CD4-positive, alpha-beta T cell treated with Interferon gamma for 1 hour (primary cell): ENCODE data around the gene CELF2.
A peak's percentile ranks its signal among the peaks of the same experiment; 100 is the strongest.
"Not testable (repeated sequence)": the region's sequence is repeated elsewhere in the genome, so short reads cannot be mapped to it uniquely, and the experiment has no call there.

Source experiments
- DNase-seq: peaks from one replicate; pipeline ENCODE4 v3.0.0-alpha.2; 2020

The CELF2 gene

DNA sequence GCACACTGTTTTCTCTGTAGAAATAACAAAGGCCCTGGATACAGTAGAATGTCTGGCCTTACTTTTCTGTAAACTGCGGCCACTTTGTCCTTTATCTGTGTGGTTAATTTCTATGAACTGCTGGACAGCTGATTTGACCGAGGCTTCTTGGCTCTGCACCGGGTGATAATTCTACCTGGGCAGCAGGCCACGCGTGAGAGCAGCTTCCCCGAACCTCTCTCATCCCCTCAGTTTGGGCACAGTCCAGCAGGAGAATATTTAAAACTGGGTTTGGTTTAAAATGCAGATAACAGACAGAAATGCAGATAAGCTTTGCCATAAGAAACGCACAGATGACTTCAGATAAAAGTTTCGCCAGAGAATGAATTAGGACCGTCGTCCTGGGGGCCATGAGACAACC, 81.0 kb downstream of the CELF2 start:
- no peak for DNase-seq

DNA sequence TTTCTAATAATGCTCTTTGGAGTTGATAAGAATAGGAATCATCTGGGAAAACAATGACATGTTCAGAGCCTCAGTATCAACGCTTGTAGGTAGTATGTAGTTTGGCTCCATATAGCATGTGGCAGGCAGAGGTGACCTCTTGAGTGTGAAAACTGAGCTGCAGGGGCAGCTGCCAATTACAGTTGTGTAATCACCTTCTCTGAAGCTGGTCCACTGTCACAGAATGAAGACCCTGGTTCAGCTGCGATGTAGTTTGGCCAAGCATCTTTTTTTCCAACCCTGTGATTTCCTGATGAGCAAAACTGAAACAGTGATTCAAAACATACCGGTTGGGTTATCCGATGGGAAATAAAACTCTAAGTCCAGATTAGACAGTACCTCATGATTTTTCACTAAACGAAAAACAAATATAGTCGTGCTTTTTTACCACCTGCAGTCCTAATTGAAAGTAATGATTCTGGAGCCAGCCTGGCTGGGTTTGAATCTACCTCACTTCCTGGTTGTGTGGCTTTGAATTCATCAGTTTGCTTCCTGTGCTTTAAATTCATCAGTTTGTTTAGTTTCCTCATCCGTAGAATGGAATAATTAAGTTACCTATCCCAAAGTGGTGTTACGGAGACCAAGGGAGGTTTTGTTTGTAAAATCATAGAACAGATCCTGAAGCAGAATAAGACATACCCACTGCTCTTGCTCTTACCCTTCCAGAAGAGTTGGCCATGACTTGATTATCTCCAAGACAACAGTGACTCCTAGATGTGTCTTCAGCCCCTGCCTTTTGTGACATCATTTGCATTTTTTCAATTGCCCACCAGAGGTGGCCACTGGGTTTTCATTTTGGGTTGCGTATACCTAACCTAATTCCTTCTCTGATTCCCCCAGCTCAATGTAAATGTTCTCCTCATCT, 87.4 kb downstream of the CELF2 start:
- no peak for DNase-seq

DNA sequence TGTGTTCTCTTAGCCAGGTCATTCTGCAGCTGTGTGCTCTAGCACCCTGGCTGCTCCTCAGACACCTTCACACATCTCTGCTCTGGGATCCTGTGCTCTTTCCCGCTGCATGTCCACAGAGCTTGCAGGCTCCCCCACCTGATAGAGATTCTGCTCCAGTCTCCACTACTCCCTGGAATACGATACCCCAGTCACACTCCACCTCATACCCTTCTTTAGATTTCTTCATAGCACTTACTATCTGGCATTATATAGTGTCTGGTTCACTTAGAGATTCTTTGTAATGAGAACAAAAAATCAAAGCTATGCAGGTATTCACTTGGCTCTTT, 88.0 kb downstream of the CELF2 start:
- no peak for DNase-seq

DNA sequence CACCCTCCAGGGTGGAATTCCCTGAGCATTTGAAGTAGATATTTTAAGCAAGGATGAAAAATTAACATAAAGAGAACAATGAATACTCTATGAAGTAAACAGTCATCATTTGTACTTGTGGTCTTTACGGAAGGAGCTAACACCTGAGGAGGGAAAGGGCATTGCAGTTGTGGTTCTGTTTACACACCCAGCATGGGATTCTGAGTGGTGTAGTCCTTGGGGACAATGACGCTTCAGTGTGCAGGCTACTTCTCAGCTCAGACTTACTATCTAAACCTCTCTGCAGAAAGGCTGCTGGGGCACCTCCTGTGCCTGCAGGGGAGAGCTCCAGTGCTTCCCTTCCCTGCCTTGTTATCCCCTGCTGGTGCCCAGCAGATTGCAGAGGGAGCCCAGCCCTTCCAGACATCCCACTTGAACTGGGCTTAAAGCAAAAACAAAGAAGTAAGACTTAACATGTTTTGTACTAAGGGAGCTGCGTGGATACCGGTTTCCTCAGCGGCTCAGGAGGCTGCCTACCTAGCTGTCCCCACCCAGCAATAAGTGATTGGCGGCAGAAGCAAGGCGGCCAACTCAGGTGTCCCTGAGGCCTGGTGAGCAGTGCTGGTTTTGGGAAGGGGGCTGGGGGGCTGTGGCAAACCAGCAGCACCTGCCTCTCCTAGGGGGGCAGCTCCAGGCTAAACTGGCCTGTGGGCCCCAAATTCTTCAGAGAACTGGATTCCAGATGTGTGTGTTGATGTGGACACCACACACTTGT, 89.1 kb downstream of the CELF2 start:
- DNase-seq = no peak

DNA sequence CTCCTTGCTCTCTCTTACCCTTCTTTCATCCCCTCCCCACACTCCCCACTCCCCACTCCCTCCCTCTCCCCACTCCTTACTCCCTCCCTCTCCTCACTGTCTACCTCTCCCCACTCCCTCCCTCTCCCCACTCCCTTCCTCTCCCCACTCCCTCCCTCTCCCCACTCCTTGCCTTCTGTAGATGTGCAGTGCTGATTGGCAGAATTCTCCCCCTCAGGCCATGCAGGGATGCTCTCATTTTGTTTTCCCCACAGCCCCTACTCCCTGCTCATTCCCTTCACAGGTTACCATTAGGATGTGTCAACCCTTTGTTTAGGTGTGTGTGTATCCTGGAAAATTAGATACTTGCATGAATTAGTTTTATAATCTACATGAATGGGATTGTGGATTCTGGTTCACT, 90.3 kb downstream of the CELF2 start:
- no peak for DNase-seq

DNA sequence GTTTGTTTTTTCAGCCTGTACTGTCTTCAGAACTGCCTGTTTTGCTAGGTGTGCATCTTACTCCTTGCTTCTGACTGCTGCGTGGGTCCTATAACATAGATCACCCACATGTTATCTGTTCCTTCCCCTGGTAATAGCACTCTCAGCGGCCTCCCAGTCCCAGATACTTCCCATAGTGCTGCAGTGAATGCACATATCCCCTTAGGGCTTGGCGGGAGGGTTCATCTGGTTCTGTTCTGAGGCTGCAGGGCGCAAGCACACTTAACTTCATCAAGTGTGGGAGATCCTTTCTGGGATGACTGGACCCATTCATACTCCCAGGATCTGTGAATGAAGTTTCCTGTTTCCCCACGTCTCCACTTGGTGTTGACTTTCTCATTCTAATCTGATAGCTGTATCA, 90.7 kb downstream of the CELF2 start:
- no peak for DNase-seq

DNA sequence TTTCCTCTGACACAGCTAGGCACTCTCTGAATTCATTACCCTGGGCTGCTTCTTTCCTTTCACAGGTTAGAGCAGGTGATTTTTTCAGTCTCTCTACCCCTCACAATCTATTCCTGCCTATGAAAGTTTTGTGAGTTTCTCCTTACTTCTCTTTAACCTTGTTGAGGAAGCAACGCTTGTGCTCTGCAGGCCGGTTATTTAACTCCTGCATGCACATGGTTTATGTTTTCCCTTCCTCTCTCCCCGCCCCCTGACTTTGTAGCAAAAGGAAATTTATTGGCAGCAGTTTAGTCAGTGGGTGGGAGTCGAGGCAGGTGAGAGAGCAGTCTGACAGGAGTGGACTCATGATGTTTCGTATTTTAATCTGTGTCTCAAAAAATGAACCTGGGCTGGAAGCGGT, 91.9 kb downstream of the CELF2 start:
- DNase-seq = no peak

DNA sequence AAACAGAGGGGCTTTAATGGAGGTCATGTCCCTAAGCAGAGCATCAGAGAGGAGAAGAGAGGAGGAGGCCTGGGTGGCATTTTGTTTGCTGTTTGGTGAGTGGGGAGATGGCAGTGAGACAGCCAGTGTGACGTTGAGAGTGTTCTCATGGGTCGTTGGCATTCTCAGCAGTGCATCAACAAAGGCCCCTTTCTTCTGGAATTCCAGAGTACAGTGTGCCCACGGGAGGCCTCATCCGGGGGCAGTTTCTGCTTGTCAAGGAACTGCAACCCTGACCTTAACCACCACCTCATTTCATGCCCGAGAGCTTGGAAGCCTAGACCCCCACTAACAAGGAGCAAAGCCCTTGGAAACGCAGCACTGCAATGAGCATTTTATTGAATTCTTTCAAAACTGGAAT, 92.9 kb downstream of the CELF2 start:
- DNase-seq = no peak

DNA sequence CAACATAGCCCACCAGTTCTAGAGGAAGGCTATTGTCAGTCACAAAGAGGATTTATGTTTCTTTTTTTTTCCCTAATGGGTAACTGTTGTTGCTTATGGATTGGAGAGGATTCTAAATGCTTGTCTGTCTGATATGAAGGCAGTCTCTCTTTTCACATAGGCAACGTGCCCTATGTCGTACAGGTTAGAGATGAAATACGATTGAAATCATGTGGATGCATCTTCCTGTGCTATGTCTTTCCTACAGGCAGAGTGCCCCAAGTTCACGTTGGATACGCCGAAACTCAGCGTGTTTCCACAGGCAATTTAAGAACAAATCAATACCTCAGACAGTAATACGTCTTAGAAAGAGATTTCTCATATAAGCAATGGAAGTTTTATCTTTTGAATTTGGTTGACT, 93.8 kb downstream of the CELF2 start:
- DNase-seq = no peak

DNA sequence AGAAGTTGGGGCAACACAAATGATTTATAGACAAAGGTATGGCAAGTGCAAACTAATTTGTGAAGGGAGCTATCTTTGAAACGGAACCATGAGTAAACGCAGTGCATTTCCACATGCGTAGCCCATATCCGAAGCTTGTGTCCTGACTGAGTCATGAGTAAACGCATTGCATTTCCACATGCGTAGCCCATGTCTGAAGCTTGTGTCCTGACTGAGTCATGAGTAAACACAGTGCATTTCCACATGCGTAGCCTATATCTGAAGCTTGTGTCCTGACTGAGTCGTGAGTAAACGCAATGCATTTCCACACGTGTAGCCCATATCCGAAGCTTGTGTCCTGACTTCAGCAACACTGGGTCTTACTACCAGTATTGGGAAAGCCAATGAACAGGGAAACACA, 95.0 kb downstream of the CELF2 start:
- DNase-seq = no peak

DNA sequence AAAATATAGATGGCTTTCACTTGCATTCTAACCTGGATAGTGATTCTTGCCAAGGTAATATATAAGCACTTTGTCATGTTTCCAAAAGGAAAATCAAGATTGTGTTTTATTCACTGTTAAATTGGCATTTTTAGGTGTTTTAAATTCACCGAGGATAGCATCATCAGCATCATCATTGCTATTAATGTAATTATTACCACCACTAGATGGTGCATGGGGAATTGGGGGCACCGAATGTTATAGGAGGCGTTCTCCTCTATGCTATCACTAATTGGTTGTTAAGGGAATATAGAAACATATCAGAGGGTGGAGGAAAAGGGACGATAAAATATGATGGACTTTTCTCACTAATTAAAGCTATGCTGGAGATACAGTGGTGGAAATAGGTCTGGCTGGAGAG, 95.5 kb downstream of the CELF2 start:
- DNase-seq = peak; percentile 18

DNA sequence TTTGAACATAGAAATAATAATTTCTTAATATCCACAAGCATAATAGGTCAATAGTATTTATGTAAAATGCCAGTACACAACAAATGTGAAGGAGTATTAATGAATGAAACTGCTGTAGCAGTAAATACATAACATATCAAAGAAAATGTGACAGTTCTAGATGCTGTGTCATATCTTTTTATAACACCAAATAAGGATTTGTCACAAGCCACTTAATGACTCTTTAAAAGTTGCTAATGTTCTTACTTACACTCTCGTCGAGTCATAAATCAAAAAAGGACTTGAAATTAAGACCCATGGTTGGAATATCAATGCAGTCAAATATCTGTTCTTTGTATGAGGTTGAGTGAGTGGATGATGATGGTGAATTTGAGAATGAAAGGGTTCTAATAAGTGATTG, 96.6 kb downstream of the CELF2 start:
- DNase-seq = no peak

DNA sequence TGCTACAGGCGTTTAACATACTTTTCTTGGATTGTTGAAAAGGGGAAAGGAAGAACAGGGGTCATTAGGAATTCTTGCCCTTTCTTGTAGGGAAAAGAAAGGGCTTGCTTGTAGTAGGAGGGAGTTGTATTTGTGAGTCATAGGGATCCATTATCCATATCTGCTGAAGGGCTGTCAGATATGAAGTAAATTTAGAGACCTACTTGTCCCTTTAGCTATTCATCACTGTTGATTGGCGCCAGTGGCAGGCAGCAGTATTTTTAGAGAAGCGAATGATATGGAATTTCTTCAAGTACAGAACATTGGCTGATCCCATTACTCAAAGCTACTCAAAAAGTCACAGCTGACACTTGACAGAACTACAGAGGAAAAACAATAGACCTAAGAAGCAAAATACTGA, 97.7 kb downstream of the CELF2 start:
- DNase-seq = no peak

DNA sequence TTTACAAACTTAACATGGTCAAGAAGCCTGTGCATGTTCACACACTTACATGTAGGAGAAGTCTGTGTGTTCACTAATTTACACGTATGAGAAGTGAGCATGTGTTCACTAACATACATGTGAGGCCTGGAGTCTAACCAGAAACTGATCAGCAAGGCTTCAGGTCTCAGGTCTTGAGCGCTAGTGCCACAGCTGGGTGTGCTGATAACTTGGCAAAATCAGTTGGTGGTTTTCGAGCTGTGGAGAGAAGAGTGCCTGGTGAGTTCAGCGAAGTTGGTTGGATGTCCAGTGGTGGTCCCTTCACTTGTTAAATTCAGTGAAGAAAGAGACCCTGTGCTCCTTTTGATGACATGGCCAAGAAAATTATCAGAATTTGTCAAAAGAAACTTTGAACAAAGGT, 98.7 kb downstream of the CELF2 start:
- no peak for DNase-seq

DNA sequence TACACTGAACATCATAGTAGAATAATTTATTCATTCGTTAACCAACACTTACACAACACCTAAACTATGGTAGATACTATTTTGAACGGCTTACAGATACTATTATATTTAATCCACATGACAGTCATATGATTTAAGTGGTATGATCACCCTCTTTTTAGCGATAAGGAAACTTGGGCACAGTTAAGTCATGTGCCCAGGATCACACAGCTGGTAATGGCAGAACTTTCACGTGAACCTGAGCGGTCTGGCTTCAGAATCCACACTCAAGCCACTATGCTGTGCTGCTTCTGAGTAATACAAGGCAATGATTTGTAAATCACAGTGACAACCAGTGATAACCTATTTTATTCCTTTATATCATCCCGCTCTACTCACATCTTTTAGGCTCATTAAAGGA, 99.1 kb downstream of the CELF2 start:
- no peak for DNase-seq

DNA sequence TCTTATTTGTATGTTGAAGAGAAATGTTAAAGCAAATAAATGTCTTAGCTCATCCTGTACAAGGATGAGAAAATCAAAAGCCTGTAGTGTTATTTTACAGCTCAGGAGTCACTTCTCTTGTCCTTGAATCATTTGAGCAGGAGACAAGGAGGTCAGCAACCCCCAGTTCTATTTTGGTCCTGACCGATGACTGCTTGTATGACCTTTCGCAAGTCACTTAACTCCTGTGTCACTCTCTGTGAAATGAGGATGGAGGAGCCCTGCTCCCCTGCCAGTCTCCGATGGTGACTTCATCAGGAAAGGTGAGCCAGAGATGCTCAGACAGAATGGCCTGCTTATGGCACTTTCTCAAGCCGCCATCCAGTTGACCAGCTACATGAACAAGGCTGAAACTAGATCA, 101.0 kb downstream of the CELF2 start:
- DNase-seq = no peak

DNA sequence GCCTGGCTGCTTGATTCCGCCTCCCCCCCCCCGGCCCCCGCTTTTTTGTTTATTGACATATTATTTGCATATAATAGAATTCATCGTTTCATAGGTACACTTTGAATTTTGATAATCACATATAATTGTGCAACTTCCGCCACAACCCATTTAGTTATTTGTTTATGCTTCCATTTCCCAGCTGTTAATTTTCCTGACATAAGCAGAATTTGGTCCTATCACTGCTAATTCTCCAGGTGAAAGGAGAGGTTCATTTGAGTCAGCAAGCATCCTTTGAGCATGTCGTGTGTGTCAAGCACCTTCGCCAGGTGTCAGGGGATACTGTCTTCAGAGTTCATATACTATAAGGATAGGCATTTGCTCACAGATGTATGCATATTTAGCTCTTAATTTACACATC, 102.2 kb downstream of the CELF2 start:
- no peak for DNase-seq

DNA sequence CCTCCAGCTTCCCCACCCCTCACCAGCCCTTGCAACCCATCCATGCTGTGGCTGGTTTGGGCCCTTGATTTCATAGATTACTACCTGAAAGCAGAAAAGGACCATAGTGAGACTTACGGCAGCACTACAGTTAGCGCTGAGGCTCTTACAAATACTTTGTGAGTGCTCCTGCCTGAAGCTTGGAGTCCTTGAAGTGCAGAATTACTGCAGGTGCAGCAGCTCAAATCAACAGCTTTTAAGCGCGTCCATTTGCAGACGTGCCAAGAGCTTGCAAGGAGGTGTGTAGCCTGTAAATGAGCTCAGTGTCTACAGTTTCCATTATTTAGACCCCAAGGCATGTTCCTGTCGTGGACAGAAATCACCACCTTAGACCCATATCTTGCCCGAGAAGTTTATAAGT, 103.0 kb downstream of the CELF2 start:
- DNase-seq = no peak

DNA sequence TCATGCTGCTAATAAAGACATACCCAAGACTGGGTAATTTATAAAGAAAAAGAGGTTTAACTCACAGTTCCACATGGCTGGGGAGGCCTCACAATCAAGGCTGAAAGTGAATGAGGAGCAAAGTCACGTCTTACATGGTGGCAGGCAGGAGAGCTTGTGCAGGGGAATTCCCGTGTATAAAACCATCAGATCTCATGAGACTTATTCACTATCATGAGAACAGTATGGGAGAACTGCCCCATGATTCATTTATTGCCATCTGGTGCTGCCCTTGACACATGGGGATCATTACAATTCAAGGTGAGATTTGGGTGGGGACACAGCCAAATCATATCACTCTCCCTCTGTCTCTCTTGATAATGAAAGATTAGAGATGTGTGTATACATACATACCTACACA, 106.2 kb downstream of the CELF2 start:
- DNase-seq = not testable (repeated sequence)

DNA sequence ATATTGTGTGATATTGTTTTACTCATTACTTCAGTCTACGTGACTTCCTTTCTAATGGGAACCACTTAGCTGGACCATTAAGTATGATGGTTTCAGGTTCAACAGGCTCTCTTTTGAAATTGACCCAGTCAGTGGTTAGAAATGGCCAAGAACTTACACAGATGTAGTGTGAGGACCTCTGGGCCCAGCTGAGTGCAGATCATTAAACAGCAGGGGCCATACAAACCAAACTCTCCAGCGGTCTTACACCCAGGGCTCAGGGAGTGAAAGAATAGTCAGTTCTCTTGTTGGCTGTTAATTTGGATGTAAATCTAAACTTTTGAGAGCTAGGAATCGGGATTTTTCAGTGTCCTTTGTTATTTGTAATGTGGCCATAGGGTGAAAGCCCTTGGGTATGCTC, 107.3 kb downstream of the CELF2 start:
- no peak for DNase-seq

DNA sequence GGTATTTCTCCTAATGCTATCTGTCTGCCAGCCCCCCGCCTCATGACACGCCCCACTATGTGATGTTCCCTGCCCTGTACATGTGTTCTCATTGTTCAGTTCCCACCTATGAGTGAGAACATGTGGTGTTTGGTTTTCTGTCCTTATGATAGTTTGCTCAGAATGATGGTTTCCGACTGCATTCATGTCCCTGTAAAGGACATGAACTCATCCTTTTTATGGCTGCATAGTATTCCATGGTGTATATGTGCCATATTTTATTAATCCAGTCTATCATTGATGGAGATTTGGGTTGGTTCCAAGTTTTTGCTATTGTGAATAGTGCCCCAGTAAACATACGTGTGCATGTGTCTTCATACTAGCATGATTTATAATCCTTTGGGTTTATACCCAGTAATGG, 109.3 kb downstream of the CELF2 start:
- DNase-seq = not testable (repeated sequence)

DNA sequence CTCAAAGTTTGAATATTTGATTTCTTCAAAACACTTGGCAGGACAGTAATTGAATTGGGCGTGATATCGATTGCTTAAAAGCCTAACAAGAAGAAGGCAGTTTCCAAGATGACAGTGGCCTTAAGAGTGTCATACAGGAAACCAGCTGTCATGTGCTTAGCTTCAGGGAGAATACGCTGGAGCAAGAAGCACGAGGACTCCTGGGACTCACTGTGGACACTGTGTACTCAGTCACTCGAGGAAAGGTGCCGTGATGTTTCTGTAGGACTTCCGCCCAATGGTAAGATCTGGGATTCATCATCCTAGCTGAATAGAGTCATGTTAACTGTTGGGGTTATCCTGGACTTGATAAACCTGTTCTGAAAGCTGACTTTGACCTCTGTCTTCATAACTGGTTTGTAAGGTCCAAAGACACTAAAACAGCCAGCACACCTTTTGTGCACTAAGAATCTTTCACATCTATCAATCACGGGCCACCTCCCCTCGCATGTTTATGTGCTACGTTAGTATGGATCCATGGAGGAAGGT, 113.5 kb downstream of the CELF2 start:
- no peak for DNase-seq

DNA sequence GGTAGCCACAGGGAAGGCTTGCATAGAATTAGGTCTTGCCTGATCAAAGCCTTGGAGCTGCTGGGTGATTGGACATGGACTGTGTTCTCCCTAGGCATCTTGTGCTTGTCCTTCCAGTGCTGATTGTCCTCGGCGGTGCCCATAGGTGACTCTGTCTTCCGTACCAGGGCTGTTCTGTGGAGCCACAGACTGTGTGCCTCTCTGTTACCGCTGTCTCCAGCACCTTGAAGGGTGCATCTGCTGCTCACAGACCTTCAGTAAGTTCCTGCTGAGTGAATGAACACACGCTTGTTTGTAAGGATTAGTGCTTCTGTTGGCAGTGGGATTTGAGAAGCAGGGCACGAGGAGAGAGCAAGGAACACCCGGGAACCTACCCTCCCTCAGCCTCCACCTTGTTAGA, 116.7 kb downstream of the CELF2 start:
- no peak for DNase-seq

DNA sequence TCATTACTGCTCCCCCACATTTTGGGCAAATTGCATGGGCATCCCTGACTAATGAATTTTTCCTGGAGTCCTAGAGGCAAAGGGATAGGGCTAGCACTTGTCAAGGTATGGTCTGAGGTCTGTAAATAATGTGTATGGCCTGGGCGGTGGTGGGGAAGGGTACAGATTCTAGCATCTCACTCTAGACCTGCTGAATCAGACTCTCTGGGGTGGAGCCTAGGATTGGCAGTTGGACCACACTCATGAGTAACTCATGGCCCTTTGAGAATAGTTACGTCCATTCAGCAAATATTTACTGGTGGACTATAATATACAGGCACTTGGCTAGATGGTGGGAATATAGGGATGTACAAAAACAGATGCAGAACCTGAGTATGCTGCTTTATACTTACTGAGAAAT, 118.0 kb downstream of the CELF2 start:
- no peak for DNase-seq
